T-cell (primary cell): ENCODE results near the gene AMPD3. TPM values are rescaled to one million over a fixed set of nuclear protein-coding genes. Genes with fewer than 3 reads are reported as not detected.

Experiments used
- ATAC-seq, 4 experiments: fragments of 200-7000 bp in 3 of 4; fragments of 150-1000 bp in 1 of 4; cut with Tn5 transposase; replicated peaks in 1 of 4; 1 replicate in 3 of 4; 2 replicates in 1 of 4; pipeline ENCODE4 v1.10.0; 2021; ENCODE audit warnings: moderate library complexity in 3 of 4, mild to moderate bottlenecking in 2 of 4, moderate number of reproducible peaks in 1 of 4
- CTCF ChIA-PET, 2 donors: fragments of 300-600 bp; sonication (Branson Sonifier 250); formaldehyde crosslinking; loops; one replicate each; lab custom pipeline; 2022; ENCODE audit warnings: antibody characterized with exemption in 2 of 2; lab: Charles Lee
- POLR2A ChIA-PET, 2 donors: fragments of 300-600 bp; sonication (Branson Sonifier 250); formaldehyde crosslinking; loops; one replicate each; lab custom pipeline; 2022; ENCODE audit warnings: antibody characterized with exemption in 2 of 2; lab: Charles Lee
- DNase-seq, 35 experiments: peaks; one replicate each; pipeline versions ENCODE4 v3.0.0 to v3.0.0-alpha.2; 2013 to 2023
- H3K27ac ChIP-seq: one replicate; pipeline ENCODE4 v1.5.1; 2013; ENCODE audit warnings: low read length
- H3K27me3 ChIP-seq, 2 experiments: replicated peaks in 1 of 2; 1 replicate in 1 of 2; 2 replicates in 1 of 2; pipeline versions ENCODE4 v1.6.1 to v1.7.0; 2013; ENCODE audit warnings: low read length in 1 of 2, mixed read lengths in 1 of 2; ENCODE audit not compliant: control insufficient read depth in 2 of 2, insufficient read depth in 2 of 2; ENCODE audit errors: extremely low read depth in 1 of 2
- H3K36me3 ChIP-seq, 2 donors: 1 replicate in 1 of 2; 2 replicates in 1 of 2; pipeline versions ENCODE4 v1.6.1 to v1.7.0; 2013; ENCODE audit warnings: low read length in 1 of 2; ENCODE audit not compliant: control insufficient read depth in 2 of 2, insufficient read depth in 1 of 2; ENCODE audit errors: extremely low read depth in 1 of 2
- H3K4me1 ChIP-seq, 2 experiments: 1 replicate in 1 of 2; 2 replicates in 1 of 2; pipeline versions ENCODE4 v1.6.1 to v1.7.0; 2013; ENCODE audit warnings: low read length in 2 of 2, mixed read lengths in 1 of 2; ENCODE audit not compliant: insufficient read depth in 2 of 2, control insufficient read depth in 1 of 2; ENCODE audit errors: extremely low read depth in 1 of 2
- H3K4me3 ChIP-seq, 2 donors: 1 replicate in 1 of 2; 2 replicates in 1 of 2; pipeline versions ENCODE4 v1.5.1 to v1.7.0; 2013; ENCODE audit warnings: mild to moderate bottlenecking in 2 of 2, low read length in 1 of 2, moderate library complexity in 1 of 2; ENCODE audit not compliant: control insufficient read depth in 1 of 2; ENCODE audit errors: extremely low read depth in 1 of 2
- H3K9me3 ChIP-seq: 2 replicates; pipeline ENCODE4 v1.7.0; 2013
- H3K27ac Mint-ChIP-seq, 2 donors: one replicate each; pipeline ENCODE4 v1.8.0; 2020 to 2021; ENCODE audit warnings: mild to moderate bottlenecking in 2 of 2, mixed read lengths in 2 of 2
- H3K27me3 Mint-ChIP-seq, 2 donors: one replicate each; pipeline ENCODE4 v1.8.0; 2021 to 2022; ENCODE audit warnings: mixed read lengths in 2 of 2
- H3K36me3 Mint-ChIP-seq: one replicate; pipeline ENCODE4 v1.8.0; 2021; ENCODE audit warnings: mixed read lengths
- H3K4me1 Mint-ChIP-seq, 3 donors: one replicate each; pipeline ENCODE4 v1.8.0; 2020 to 2022; ENCODE audit warnings: mixed read lengths in 3 of 3, mild to moderate bottlenecking in 1 of 3
- H3K4me3 Mint-ChIP-seq, 3 donors: one replicate each; pipeline ENCODE4 v1.8.0; 2020 to 2022; ENCODE audit warnings: mild to moderate bottlenecking in 3 of 3, mixed read lengths in 3 of 3, moderate library complexity in 3 of 3
- H3K9me3 Mint-ChIP-seq, 3 donors: one replicate each; pipeline ENCODE4 v1.8.0; 2020 to 2022; ENCODE audit warnings: mixed read lengths in 3 of 3
- WGBS: methylation state at CpG from one replicate; pipeline ENCODE4 v1.1.5; 2013; ENCODE audit warnings: missing lambda C conversion rate; ENCODE audit not compliant: insufficient coverage; 5-methylcytosine and 5-hydroxymethylcytosine counted together
- total RNA-seq, 35 experiments: library from RNA in 6 of 35; stranded (reverse) in 6 of 35; fragments of 120-200 nt in 1 of 35; gene quantifications; one replicate each; pipeline versions ENCODE4 v1.2.1 to v1.2.4 and lab custom pipeline; 2013 to 2026

AMPD3 gene
- total RNA-seq, 5 donors from 2014 or later (not counting 1 experiment from before 2014, with no cell fraction given): 21.1 to 40.0 (median 26.0) TPM

- 100% methylated on average over 6 of the region's 10 CpGs for WGBS
- DNase-seq (peak in 2 of 35 experiments; percentile 2 to 15), ATAC-seq (no peak)
- no peaks in the 10 kb centered on the region for H3K9me3 ChIP-seq
- H3K4me3 Mint-ChIP-seq: no peak overlapping the region
- no peak overlapping the region for H3K27ac Mint-ChIP-seq
- no peaks in the 10 kb centered on the region for H3K9me3 Mint-ChIP-seq
- peaks cover 19 to 89% of the 10 kb centered on the region in 2 donors for H3K36me3 ChIP-seq
- H3K27ac ChIP-seq: no peak overlapping the region
- peaks cover 61% of the 10 kb centered on the region for H3K36me3 Mint-ChIP-seq
- CTCF ChIA-PET: no interaction called here
- H3K27me3 ChIP-seq: no peaks in the 10 kb centered on the region
- H3K4me1 ChIP-seq: peaks cover 0 to 8% of the 10 kb centered on the region in 2 experiments
- no peaks in the 10 kb centered on the region for H3K27me3 Mint-ChIP-seq
- POLR2A ChIA-PET: no interaction called here
- peaks cover 10 to 16% (median 11%) of the 10 kb centered on the region in 3 donors for H3K4me1 Mint-ChIP-seq
- no peak overlapping the region for H3K4me3 ChIP-seq
Measured at GRCh38 chr11:10486161-10486840, 31.2 kb downstream of the AMPD3 start.

- no peaks in the 10 kb centered on the region for H3K9me3 Mint-ChIP-seq
- H3K27me3 Mint-ChIP-seq: no peaks in the 10 kb centered on the region
- peaks cover 0 to 8% of the 10 kb centered on the region in 2 experiments for H3K4me1 ChIP-seq
- no peaks in the 10 kb centered on the region for H3K27me3 ChIP-seq
- H3K4me3 ChIP-seq: no peak overlapping the region
- H3K9me3 ChIP-seq: no peaks in the 10 kb centered on the region
- H3K36me3 Mint-ChIP-seq: peaks cover 64% of the 10 kb centered on the region
- CTCF ChIA-PET: no interaction called here
- peaks cover 19 to 88% of the 10 kb centered on the region in 2 donors for H3K36me3 ChIP-seq
- H3K4me1 Mint-ChIP-seq: peaks cover 10 to 16% (median 11%) of the 10 kb centered on the region in 3 donors
- H3K27ac Mint-ChIP-seq: no peak overlapping the region
- no peak for ATAC-seq
- no peak overlapping the region for H3K4me3 Mint-ChIP-seq
- POLR2A ChIA-PET: interaction anchor here in 1 of 2 donors (0.5 kb wide), 1 partner anchor 554 kb away, joined by 4 read pairs; no protein-coding TSS in a partner anchor
- H3K27ac ChIP-seq: no peak overlapping the region
- 95% methylated on average over 12 of the region's 16 CpGs for WGBS
- DNase-seq: peak in 2 of 35 experiments; percentile 5 to 11
Measured at GRCh38 chr11:10487002-10487647, 32.1 kb downstream of the AMPD3 start.

GRCh38 chr11:10488121-10488933 lies 33.3 kb downstream of the AMPD3 start:
- peaks cover 10 to 16% (median 11%) of the 10 kb centered on the region in 3 donors for H3K4me1 Mint-ChIP-seq
- no peaks in the 10 kb centered on the region for H3K27me3 Mint-ChIP-seq
- Histone ChIP-seq H3K9me3 (no peaks in the 10 kb centered on the region), H3K4me3 (no peak overlapping the region), H3K27me3 (no peaks in the 10 kb centered on the region), H3K27ac (no peak overlapping the region), H3K36me3 (peaks cover 30 to 92% of the 10 kb centered on the region in 2 donors), H3K4me1 (peaks cover 0 to 8% of the 10 kb centered on the region in 2 experiments)
- CTCF ChIA-PET: no interaction called here
- H3K27ac Mint-ChIP-seq: peak overlapping the region; percentile 28 to 47
- no peak for ATAC-seq
- no peaks in the 10 kb centered on the region for H3K9me3 Mint-ChIP-seq
- POLR2A ChIA-PET: no interaction called here
- DNase-seq: peak in 1 of 35 experiments; percentile 7
- H3K4me3 Mint-ChIP-seq: no peak overlapping the region
- H3K36me3 Mint-ChIP-seq: peaks cover 72% of the 10 kb centered on the region
- 92% methylated on average over 12 of the region's 13 CpGs for WGBS

GRCh38 chr11:10488934-10489691 lies 34.0 kb downstream of the AMPD3 start:
- Mint-ChIP-seq H3K27me3 (no peaks in the 10 kb centered on the region), H3K4me3 (no peak overlapping the region), H3K36me3 (peaks cover 71% of the 10 kb centered on the region), H3K27ac (peak overlapping the region; percentile 34 to 47), H3K9me3 (no peaks in the 10 kb centered on the region), H3K4me1 (peaks cover 10 to 16% (median 11%) of the 10 kb centered on the region in 3 donors)
- Histone ChIP-seq H3K27ac (peak overlapping the region; percentile 24), H3K9me3 (no peaks in the 10 kb centered on the region), H3K4me1 (peaks cover 0 to 8% of the 10 kb centered on the region in 2 experiments), H3K4me3 (no peak overlapping the region), H3K27me3 (no peaks in the 10 kb centered on the region), H3K36me3 (peaks cover 33 to 91% of the 10 kb centered on the region in 2 donors)
- CTCF ChIA-PET: interaction anchor here in 1 of 2 donors (0.7 kb wide), 1 partner anchor 27 kb away, joined by 3 read pairs; no protein-coding TSS in a partner anchor
- peak in 1 of 4 experiments; percentile 67 for ATAC-seq
- peak in 6 of 35 experiments; percentile 7 to 45 (median 15) for DNase-seq
- WGBS: 69% methylated on average over 10 of the region's 11 CpGs
- POLR2A ChIA-PET: interaction anchor here in 1 of 2 donors (0.5 kb wide), 1 partner anchor 32 kb away, joined by 11 read pairs; no protein-coding TSS in a partner anchor

- ATAC-seq (no peak), DNase-seq (peak in 1 of 35 experiments; percentile 10)
- Histone ChIP-seq H3K4me3 (no peak overlapping the region), H3K36me3 (peaks cover 30 to 89% of the 10 kb centered on the region in 2 donors), H3K27ac (no peak overlapping the region), H3K4me1 (peaks cover 0 to 8% of the 10 kb centered on the region in 2 experiments), H3K9me3 (no peaks in the 10 kb centered on the region), H3K27me3 (no peaks in the 10 kb centered on the region)
- Mint-ChIP-seq H3K36me3 (peaks cover 71% of the 10 kb centered on the region), H3K4me1 (peaks cover 10 to 16% (median 11%) of the 10 kb centered on the region in 3 donors), H3K9me3 (no peaks in the 10 kb centered on the region), H3K27ac (peak overlapping the region; percentile 14 to 86), H3K4me3 (no peak overlapping the region), H3K27me3 (no peaks in the 10 kb centered on the region)
- WGBS: 67% methylated on average over 5 of the region's 5 CpGs
- ChIA-PET CTCF (interaction anchor here in 1 of 2 donors (0.7 kb wide), 1 partner anchor 28 kb away, joined by 3 read pairs; no protein-coding TSS in a partner anchor), POLR2A (no interaction called here)
Measured at GRCh38 chr11:10490032-10490397, 35.0 kb downstream of the AMPD3 start.
